Prostate gland (tissue), 2 donors: ENCODE measurements around the gene INPP4B. TPM values are rescaled to one million over a fixed set of nuclear protein-coding genes. Genes with fewer than 3 reads are reported as not detected.

Experiments used
- DNase-seq: peaks from one replicate; pipeline ENCODE4 v3.0.0-alpha.2; 2019; ENCODE audit warnings: low spot score
- H3K27ac ChIP-seq, 2 donors: fragments of 200-600 bp; sonication (generic); 2 replicates each; pipeline ENCODE4 v1.5.1; 2017 to 2019
- H3K27me3 ChIP-seq: fragments of 200-600 bp; sonication (generic); replicated peaks from 2 replicates; pipeline ENCODE4 v1.5.1; 2019; ENCODE audit not compliant: insufficient read depth
- H3K36me3 ChIP-seq, 2 donors: fragments of 200-600 bp; sonication (generic); 1 replicate in 1 of 2; 2 replicates in 1 of 2; pipeline versions ENCODE4 v1.5.1 to v1.8.1; 2017 to 2019
- H3K4me1 ChIP-seq: fragments of 200-600 bp; sonication (generic); replicated peaks from 2 replicates; pipeline ENCODE4 v1.5.1; 2019
- H3K4me3 ChIP-seq, 2 donors: fragments of 200-600 bp; sonication (generic); 2 replicates each; pipeline ENCODE4 v1.5.1; 2017 to 2019
- H3K9me3 ChIP-seq: fragments of 200-600 bp; sonication (generic); 2 replicates; pipeline ENCODE4 v1.5.1; 2017
- CTCF ChIP-seq, 4 experiments: fragments of 200-600 bp in 2 of 4; fragments of 450-650 bp in 2 of 4; sonication (generic) in 2 of 4; IDR thresholded peaks; 1 replicate in 3 of 4; 2 replicates in 1 of 4; pipeline ENCODE4 v1.5.1; 2016 to 2019; ENCODE audit warnings: antibody characterized with exemption in 4 of 4, mild to moderate bottlenecking in 2 of 4, moderate library complexity in 2 of 4
- POLR2A ChIP-seq: fragments of 450-650 bp; IDR thresholded peaks from one replicate; pipeline ENCODE4 v1.6.1; 2016; ENCODE audit warnings: antibody characterized with exemption, mild to moderate bottlenecking
- POLR2AphosphoS5 ChIP-seq: sonication (generic); formaldehyde crosslinking; IDR thresholded peaks from one replicate; pipeline ENCODE4 v1.6.1; 2017; ENCODE audit warnings: antibody characterized with exemption
- WGBS: methylation state at CpG from one replicate; pipeline ENCODE4 v1.1.5; 2018; 5-methylcytosine and 5-hydroxymethylcytosine counted together
- intact Hi-C: fragments of 100-400 bp; cut with DNase I; formaldehyde crosslinking; loops from one replicate; pipeline ENCODE4 v1.14.2; 2022
- total RNA-seq, 2 donors: library from RNA; depleted of rRNA; stranded (reverse); fragments of >200 nt; gene quantifications; one replicate each; pipeline ENCODE4 v1.1.0, GENCODE V29; 2016

Gene INPP4B
- total RNA-seq, 2 donors from 2014 or later = 22.3 to 49.7 TPM

- 95% methylated on average over 2 of the region's 2 CpGs for WGBS
- no peak overlapping the region for H3K27ac ChIP-seq
- no peak overlapping the region for H3K4me3 ChIP-seq
- intact Hi-C loops = no loop called here
- no peaks in the 10 kb centered on the region for H3K36me3 ChIP-seq
- no peaks in the 10 kb centered on the region for H3K4me1 ChIP-seq
- no peaks in the 10 kb centered on the region for H3K9me3 ChIP-seq
- TF ChIP-seq POLR2AphosphoS5 (no peak), POLR2A (no peak), CTCF (IDR thresholded peaks at IDR 0.05) (no peak)
- no peaks in the 10 kb centered on the region for H3K27me3 ChIP-seq
- no peak for DNase-seq
Measured at GRCh38 chr4:142434519-142435224, 411.4 kb downstream of the INPP4B start.

GRCh38 chr4:142428715-142429114, 417.4 kb downstream of the INPP4B start:
- no peaks in the 10 kb centered on the region for H3K4me1 ChIP-seq
- intact Hi-C loops = no loop called here
- no peaks in the 10 kb centered on the region for H3K9me3 ChIP-seq
- H3K4me3 ChIP-seq = no peak overlapping the region
- no peak overlapping the region for H3K27ac ChIP-seq
- no peak for DNase-seq
- H3K36me3 ChIP-seq = no peaks in the 10 kb centered on the region
- no peak for TF ChIP-seq CTCF (IDR thresholded peaks at IDR 0.05)
- TF ChIP-seq POLR2A = no peak
- TF ChIP-seq POLR2AphosphoS5 = no peak
- 56% methylated on average over 2 of the region's 2 CpGs for WGBS
- no peaks in the 10 kb centered on the region for H3K27me3 ChIP-seq

- 92% methylated on average over 1 of the region's 1 CpG for WGBS
- intact Hi-C loops = no loop called here
- no peaks in the 10 kb centered on the region for H3K9me3 ChIP-seq
- H3K27ac ChIP-seq = no peak overlapping the region
- no peak overlapping the region for H3K4me3 ChIP-seq
- no peak for TF ChIP-seq POLR2A
- no peak for TF ChIP-seq CTCF (IDR thresholded peaks at IDR 0.05)
- TF ChIP-seq POLR2AphosphoS5 = no peak
- H3K27me3 ChIP-seq = no peaks in the 10 kb centered on the region
- DNase-seq = no peak
- H3K4me1 ChIP-seq = no peaks in the 10 kb centered on the region
- H3K36me3 ChIP-seq = no peaks in the 10 kb centered on the region
Measured at GRCh38 chr4:142427456-142427855, 418.6 kb downstream of the INPP4B start.

GRCh38 chr4:142423861-142424260, 422.2 kb downstream of the INPP4B start:
- Histone ChIP-seq H3K4me1 (no peaks in the 10 kb centered on the region), H3K36me3 (no peaks in the 10 kb centered on the region), H3K27ac (no peak overlapping the region), H3K27me3 (no peaks in the 10 kb centered on the region), H3K9me3 (no peaks in the 10 kb centered on the region), H3K4me3 (no peak overlapping the region)
- 84% methylated on average over 2 of the region's 2 CpGs for WGBS
- intact Hi-C loops = no loop called here
- no peak for DNase-seq
- no peak for TF ChIP-seq CTCF (IDR thresholded peaks at IDR 0.05)
- no peak for TF ChIP-seq POLR2A
- no peak for TF ChIP-seq POLR2AphosphoS5
